ENCODE results near the gene HCFC1.

HCFC1 gene

DNA sequence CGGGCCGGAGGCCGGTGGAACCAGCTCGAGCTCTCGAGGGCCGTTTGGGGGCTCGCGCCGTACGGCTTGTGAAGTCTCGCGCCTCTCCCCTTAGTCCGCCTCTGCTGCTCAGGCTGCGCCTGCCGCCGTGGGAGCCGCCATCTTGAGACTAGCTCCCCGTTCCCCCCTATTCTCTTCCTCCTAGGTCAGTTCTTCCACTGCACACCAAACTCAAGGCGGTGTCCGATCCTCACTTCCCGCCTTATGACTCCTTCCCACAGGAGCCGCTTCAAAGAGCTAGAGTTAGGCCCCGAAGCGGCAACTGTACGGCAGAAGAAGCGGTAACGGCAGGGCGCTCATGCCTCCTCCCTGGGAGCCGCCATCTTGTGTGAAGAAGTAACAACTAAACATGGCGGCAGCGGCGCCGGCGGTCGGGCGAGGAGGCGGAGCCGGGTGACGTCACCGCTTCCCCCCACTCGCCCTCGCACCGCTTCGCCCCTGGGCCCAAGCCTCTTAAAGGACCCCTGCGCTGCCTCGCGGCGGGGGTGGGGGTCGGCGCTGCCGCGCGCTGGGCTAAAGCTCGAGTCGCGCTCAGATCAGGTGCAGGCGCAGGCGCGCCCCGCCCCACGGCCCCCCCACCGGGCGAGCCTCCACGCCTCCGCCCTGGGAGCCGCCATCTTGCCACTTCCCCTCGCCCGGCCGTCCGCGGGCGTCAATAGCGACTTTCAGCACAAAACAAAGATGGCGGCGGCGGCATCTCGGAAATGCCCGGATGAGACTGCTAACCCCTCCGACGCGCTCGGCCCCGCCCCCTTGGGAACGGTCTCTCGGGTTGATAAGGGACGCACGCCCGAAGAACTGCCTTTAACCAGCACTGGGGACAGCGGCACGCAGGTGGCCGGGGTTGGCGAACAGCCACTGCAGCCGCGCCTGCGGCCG lies at the start of gene HCFC1:
TSS of gene HCFC1 (minus strand) at position 369 of the 918 bp plus-strand sequence. CDS start 978 bp downstream, outside the sequence.
- peak; percentile 77 for DNase-seq

GRCh38 chrX:154021131-154021611 lies 49.6 kb upstream of the HCFC1 start:
- no peak for DNase-seq

- DNase-seq = no peak
These were observed 49.0 kb upstream of the HCFC1 start for GRCh38 chrX:154020536-154021115.

- DNase-seq = no peak
These were observed 48.3 kb upstream of the HCFC1 start, which contains the start of gene IRAK1 for GRCh38 chrX:154019633-154020528. TSS of gene IRAK1 (minus strand) at chrX:154019902. CDS start at chrX:154019812, 90 bp downstream.

GRCh38 chrX:154019061-154019621 lies 47.5 kb upstream of the HCFC1 start:
- no peak for DNase-seq

GRCh38 chrX:154018518-154019060 lies 47.0 kb upstream of the HCFC1 start:
- no peak for DNase-seq

GRCh38 chrX:154017766-154018517 lies 46.3 kb upstream of the HCFC1 start:
- no peak for DNase-seq

DNA sequence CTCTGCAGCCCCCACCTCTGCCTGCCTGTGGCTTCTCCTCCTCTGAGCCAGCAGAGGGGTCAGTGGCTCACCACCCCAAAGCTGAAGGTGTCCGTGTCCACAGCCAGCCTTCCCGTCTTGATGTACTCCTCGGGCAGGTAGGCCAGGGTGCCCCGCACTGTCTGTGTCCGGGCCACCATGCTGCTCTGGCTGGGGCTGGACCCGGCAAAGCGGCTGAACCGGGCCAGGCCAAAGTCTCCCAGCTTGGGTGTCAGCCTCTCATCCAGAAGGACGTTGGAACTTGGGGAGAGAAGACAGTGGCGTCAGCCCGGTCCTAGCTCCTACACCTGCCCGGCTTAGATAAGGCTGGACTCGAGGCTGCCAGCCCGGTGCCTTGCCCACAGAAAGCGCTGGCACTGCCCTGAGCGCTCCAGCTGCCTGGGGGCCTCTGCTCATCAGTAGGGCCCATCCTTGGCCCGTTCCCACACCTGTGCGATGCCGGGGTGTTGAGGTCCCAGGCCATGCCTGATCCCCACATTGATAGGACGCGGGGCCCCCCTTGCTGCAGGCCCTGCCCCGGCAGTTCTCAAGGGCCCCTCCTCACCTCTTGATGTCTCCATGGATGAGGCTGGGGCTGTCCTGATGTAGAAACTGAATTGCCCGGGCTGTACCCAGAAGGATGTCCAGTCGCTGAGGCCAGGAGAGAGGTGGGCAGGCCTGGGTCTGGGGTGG lies 44.9 kb upstream of the HCFC1 start:
- no peak for DNase-seq

DNA sequence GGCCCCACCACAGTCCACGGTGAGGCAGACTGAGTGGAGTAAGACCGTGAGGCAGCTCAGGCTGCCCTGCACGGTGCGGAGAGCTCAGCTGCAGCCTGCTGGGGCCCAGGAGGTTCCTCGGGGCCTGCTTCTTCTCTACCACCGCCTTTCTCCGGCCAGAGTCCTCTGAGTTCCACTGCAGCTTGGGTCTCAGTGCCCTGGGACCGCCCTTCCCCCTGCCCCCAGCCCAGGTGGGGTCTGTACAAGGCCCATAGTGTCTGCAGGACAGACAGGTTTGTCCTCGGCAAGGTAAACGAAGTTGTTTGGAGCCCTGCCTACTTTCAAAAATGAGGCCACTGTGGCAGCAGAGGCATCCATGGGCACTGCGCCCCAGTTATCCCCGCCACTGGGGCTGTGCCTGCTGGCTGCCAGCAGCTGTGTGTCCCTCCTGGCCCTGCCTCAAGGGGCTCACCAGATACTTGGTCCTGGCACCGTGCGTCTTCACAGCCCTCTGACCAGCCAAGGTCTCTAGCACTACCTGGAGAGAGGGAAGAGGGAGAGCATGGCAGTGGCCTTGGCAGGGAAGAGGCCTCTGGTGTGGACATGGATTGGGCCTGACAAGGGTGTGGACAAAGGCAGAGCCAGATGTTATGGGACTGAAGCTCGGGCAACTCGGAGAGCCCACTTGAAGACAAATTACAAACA lies 44.1 kb upstream of the HCFC1 start:
- DNase-seq = no peak

DNA sequence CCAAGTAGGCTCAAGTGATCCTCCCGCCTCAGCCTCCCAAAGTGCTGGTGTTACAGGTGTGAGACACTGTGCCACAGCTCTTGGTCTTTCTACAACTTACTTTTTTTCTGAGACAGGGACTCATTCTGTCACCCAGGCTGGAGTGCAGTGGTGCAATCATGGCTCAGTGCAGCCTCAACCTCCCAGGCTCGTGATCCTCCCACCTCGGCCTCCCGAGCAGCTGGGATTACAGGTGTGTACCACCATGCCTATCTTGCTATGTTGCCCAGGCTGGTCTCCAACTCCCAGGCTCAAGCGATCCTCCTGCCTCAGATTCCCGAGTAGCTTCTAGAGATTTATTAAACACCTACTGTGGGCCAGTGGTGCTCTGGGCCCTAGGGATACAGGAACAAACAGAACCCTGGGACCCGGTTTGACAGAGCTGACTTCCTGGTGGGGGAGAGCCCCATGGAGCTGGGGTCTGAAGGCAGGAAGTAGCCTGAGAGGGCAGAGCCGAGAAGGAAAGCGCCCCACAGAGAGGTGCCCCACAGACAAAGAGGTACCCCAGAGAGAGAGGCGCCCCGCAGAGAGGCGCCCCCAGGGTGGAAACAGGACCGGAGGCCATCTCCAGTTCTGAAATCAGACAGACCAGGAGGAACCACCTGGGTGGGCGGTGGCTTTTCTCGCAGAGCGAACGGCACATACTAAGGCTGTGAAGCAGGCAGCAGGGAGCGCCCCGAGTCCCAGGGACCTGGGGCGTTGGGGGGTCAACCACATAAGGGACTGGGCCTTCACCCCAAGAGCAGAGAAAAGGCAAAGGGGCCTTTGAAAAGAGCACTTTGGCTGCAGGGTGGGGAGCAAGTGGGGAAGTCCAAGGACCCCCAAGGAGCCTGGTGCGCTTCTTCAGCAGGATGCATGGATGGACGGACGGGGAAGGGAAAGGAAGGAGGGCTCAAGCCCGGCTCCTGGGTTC lies 43.1 kb upstream of the HCFC1 start:
- no peak for DNase-seq

DNA sequence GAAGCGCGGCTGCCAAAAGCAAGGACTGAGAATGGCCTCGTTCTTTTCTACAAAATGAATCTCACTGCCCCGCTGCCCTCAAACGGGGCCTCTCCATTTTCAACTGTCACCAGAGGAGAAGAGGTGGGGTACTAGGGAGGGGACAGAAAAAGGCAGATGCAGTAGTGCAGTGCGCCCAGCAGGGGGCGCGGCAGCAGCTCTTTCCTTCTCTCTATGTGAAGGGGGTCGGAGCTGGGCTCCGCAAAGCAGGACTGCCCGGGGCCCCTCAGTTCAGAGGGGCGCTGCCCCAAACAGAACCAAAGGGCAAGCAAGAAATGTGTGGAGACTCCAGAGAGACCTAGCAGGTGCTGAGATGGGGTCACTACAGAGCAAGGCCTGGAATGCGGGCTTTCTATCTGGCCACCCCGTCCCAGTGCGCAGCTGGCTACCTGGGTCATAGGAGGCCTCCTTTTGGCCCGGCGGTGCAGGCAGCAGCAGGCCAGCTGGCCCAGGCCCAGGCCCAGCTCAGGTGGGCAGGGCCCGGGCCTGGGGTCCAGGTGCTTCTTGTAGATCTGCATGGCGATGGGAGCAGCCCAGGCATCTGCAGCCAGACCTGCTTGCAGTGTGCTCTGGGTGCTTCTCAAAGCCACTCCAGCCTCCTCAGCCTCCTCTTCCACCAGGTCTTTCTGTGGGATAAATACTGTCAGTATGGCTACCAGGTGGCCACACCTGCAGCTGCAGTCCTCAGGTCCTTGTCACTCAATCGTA lies 42.2 kb upstream of the HCFC1 start:
- DNase-seq = no peak

- no peak for DNase-seq
These were observed 41.4 kb upstream of the HCFC1 start for GRCh38 chrX:154013001-154013421.

DNA sequence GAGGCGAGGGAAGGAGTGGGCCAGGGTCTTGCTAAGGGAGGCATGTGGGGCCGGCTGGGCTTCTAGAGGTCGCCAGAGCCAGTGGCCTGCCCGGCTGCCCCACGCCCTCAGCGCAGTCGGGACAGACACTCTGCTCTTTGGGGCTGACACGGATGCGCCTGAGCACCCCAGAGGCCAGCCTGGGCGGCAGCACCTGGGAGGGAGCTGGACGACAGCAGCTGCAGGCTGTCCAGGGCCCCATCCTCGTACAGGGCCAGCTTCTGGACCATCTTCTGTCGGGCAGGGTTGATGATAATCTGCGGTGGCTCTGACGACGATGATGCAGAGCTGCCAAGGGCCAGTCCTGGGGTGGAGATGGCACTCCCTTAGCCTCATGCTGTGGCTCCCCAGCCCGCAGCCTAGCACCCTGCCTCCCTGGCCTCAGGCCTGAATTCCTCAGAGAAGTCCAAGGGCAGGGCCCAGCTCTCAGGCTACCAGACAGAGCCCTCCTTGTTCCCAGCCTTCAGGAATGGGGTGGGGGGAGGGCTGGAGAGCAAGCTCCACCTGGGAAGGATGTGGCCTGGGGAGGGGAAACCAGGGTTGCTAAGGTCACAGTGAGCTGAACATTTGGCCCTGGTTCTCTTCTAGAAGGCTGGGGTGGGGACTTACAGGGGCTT lies 40.8 kb upstream of the HCFC1 start:
- no peak for DNase-seq

GRCh38 chrX:154011376-154012335 lies 40.0 kb upstream of the HCFC1 start:
- no peak for DNase-seq

GRCh38 chrX:154010330-154011087 lies 38.9 kb upstream of the HCFC1 start:
- no peak for DNase-seq

- DNase-seq = no peak
These were observed 36.9 kb upstream of the HCFC1 start for GRCh38 chrX:154008521-154008920.

Measured in activated T-cell treated with anti-CD3 and anti-CD28 coated beads for 4 hours (primary cell).